AG10803 (cell line): ENCODE data around the gene C17orf67.

Source experiments
- DNase-seq: peaks from one replicate; pipeline ENCODE4 v3.0.0; 2010; ENCODE audit warnings: low read depth
- H3K4me3 ChIP-seq: 2 replicates; pipeline ENCODE4 v1.5.1; 2011; ENCODE audit warnings: mild to moderate bottlenecking, low read length, control low read depth
- CTCF ChIP-seq: conservative IDR thresholded peaks from 2 replicates; pipeline ENCODE4 v1.5.1; 2011; ENCODE audit warnings: mild to moderate bottlenecking, low read length, control low read depth, inconsistent platforms

C17orf67 gene

GRCh38 chr17:56833809-56834379, at the start of gene C17orf67, which contains the start of gene DGKE:
C17orf67 (minus strand) TSS chr17:56833920; CDS start chr17:56815810, 18,110 bp downstream.
DGKE (plus strand) TSS chr17:56834151; CDS start chr17:56834796, 645 bp downstream.
- TF ChIP-seq CTCF = no peak
- H3K4me3 ChIP-seq = peak within 1 kb of the TSS; percentile 86
- DNase-seq = peak; percentile 96

GRCh38 chr17:56881685-56882295, 48.1 kb upstream of the C17orf67 start:
- DNase-seq = no peak
- TF ChIP-seq CTCF = no peak
- H3K4me3 ChIP-seq = no peak overlapping the region

- no peak overlapping the region for H3K4me3 ChIP-seq
- TF ChIP-seq CTCF = no peak
- no peak for DNase-seq
Observed at GRCh38 chr17:56880571-56880970, 46.9 kb upstream of the C17orf67 start.

- DNase-seq = no peak
- no peak for TF ChIP-seq CTCF
Observed at GRCh38 chr17:56880133-56880532, 46.4 kb upstream of the C17orf67 start.

GRCh38 chr17:56879280-56879679, 45.6 kb upstream of the C17orf67 start:
- H3K4me3 ChIP-seq = no peak overlapping the region
- TF ChIP-seq CTCF = no peak
- no peak for DNase-seq

More at GRCh38 chr17:56880133-56880532, 46.4 kb upstream of the C17orf67 start:
- no peak overlapping the region for H3K4me3 ChIP-seq

GRCh38 chr17:56876766-56877179, 43.1 kb upstream of the C17orf67 start:
- TF ChIP-seq CTCF = no peak
- no peak for DNase-seq
- no peak overlapping the region for H3K4me3 ChIP-seq

- no peak for DNase-seq
- TF ChIP-seq CTCF = no peak
- no peak overlapping the region for H3K4me3 ChIP-seq
Observed at GRCh38 chr17:56870081-56870651, 36.4 kb upstream of the C17orf67 start.
